Measurements from ENCODE around the gene RIPPLY1.

RIPPLY1 gene

GRCh38 chrX:106903291-106903824 is at the start of gene RIPPLY1:
Gene RIPPLY1 (minus strand): TSS chrX:106903341. CDS start chrX:106903287, 54 bp downstream.
- no peak for DNase-seq (ENCODE audit: low read depth, low spot score)

- no peak for DNase-seq (ENCODE audit: low read depth, low spot score)
These were observed 49.4 kb upstream of the RIPPLY1 start for GRCh38 chrX:106952538-106952937.

- DNase-seq (ENCODE audit: low read depth, low spot score): no peak
These were observed 48.9 kb upstream of the RIPPLY1 start for GRCh38 chrX:106952089-106952488.

- DNase-seq (ENCODE audit: low read depth, low spot score): no peak
These were observed 48.1 kb upstream of the RIPPLY1 start for GRCh38 chrX:106951230-106951629.

GRCh38 chrX:106950381-106950780 is 47.2 kb upstream of the RIPPLY1 start:
- no peak for DNase-seq (ENCODE audit: low read depth, low spot score)

- no peak for DNase-seq (ENCODE audit: low read depth, low spot score)
These were observed 46.2 kb upstream of the RIPPLY1 start for GRCh38 chrX:106949366-106949765.

- no peak for DNase-seq (ENCODE audit: low read depth, low spot score)
These were observed 45.5 kb upstream of the RIPPLY1 start for GRCh38 chrX:106948641-106949040.

GRCh38 chrX:106946464-106946863 is 43.3 kb upstream of the RIPPLY1 start:
- no peak for DNase-seq (ENCODE audit: low read depth, low spot score)

- no peak for DNase-seq (ENCODE audit: low read depth, low spot score)
These were observed 36.9 kb upstream of the RIPPLY1 start for GRCh38 chrX:106940068-106940467.

- no peak for DNase-seq (ENCODE audit: low read depth, low spot score)
These were observed 36.4 kb upstream of the RIPPLY1 start for GRCh38 chrX:106939566-106939965.

GRCh38 chrX:106936246-106936645 is 33.1 kb upstream of the RIPPLY1 start:
- no peak for DNase-seq (ENCODE audit: low read depth, low spot score)

- DNase-seq (ENCODE audit: low read depth, low spot score): no peak
These were observed 32.0 kb upstream of the RIPPLY1 start for GRCh38 chrX:106935175-106935574.

- no peak for DNase-seq (ENCODE audit: low read depth, low spot score)
These were observed 30.4 kb upstream of the RIPPLY1 start for GRCh38 chrX:106933538-106933961.

- DNase-seq (ENCODE audit: low read depth, low spot score): no peak
These were observed 29.9 kb upstream of the RIPPLY1 start for GRCh38 chrX:106932960-106933537.

GRCh38 chrX:106932492-106932923 is 29.4 kb upstream of the RIPPLY1 start:
- no peak for DNase-seq (ENCODE audit: low read depth, low spot score)

- DNase-seq (ENCODE audit: low read depth, low spot score): no peak
These were observed 28.8 kb upstream of the RIPPLY1 start for GRCh38 chrX:106931831-106932491.

GRCh38 chrX:106928227-106928626 is 25.1 kb upstream of the RIPPLY1 start:
- no peak for DNase-seq (ENCODE audit: low read depth, low spot score)

GRCh38 chrX:106927700-106928099 is 24.6 kb upstream of the RIPPLY1 start:
- DNase-seq (ENCODE audit: low read depth, low spot score): no peak

- no peak for DNase-seq (ENCODE audit: low read depth, low spot score)
These were observed 23.9 kb upstream of the RIPPLY1 start for GRCh38 chrX:106927023-106927422.

GRCh38 chrX:106921637-106922036 is 18.5 kb upstream of the RIPPLY1 start:
- DNase-seq (ENCODE audit: low read depth, low spot score): no peak

- no peak for DNase-seq (ENCODE audit: low read depth, low spot score)
These were observed 16.9 kb upstream of the RIPPLY1 start, which contains the start of gene CLDN2 for GRCh38 chrX:106919932-106920452. Gene CLDN2 (plus strand): TSS chrX:106920402. CDS start chrX:106928229, 7,827 bp downstream.

GRCh38 chrX:106917830-106918500 is 14.8 kb upstream of the RIPPLY1 start:
- DNase-seq (ENCODE audit: low read depth, low spot score): no peak

Data from activated CD4-positive, CD25-positive, alpha-beta regulatory T cell treated with anti-CD3 and anti-CD28 coated beads, Interleukin-2, amount 50 U/mL, for 16 hours (primary cell).